ENCODE data around the gene ROR1. TPM values are rescaled to one million over a fixed set of nuclear protein-coding genes. Genes with fewer than 3 reads are reported as not detected.
"Not testable (repeated sequence)": the region's sequence is repeated elsewhere in the genome, so short reads cannot be mapped to it uniquely, and the experiment has no call there.

The ROR1 gene
- polyA plus RNA-seq, 1 experiment: 7.1 TPM

DNA sequence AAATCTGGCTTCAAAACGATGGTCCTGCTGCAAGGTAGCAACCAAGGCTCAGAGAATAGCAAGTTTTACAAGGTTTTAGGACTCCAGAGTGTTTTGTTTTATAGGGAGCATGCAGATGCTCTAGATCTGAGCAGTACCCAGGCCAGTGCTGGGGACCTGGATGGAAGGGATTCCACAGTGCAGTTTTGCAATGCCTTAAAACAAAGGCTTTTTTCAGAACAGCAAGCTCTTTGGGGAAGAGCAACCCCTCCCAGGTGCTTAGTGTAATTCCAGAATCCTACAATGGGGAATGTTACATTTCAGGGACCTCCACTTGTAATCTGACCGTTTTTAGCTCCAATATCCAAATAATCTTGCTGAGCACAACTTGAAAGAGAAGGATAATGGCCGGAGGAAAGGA, 6.7 kb downstream of the ROR1 start:
- ChIA-PET POLR2A (no interaction called here), CTCF (interaction anchor here (1.3 kb wide), 1 partner anchor 466 kb away, joined by 3 read pairs; no protein-coding TSS in a partner anchor)
- Histone ChIP-seq H3K9me3 (ENCODE audit: control insufficient read depth, insufficient read depth, low read length) (no peaks in the 10 kb centered on the region), H3K27ac (ENCODE audit: low read depth, low read length) (no peak overlapping the region), H3K4me3 (ENCODE audit: low read depth, low read length) (no peak overlapping the region), H3K27me3 (ENCODE audit: control insufficient read depth, insufficient read depth, low read length) (peaks cover 7% of the 10 kb centered on the region)
- no peak for DNase-seq (ENCODE audit: low read depth, low spot score)
- TF ChIP-seq, protein P1, sequence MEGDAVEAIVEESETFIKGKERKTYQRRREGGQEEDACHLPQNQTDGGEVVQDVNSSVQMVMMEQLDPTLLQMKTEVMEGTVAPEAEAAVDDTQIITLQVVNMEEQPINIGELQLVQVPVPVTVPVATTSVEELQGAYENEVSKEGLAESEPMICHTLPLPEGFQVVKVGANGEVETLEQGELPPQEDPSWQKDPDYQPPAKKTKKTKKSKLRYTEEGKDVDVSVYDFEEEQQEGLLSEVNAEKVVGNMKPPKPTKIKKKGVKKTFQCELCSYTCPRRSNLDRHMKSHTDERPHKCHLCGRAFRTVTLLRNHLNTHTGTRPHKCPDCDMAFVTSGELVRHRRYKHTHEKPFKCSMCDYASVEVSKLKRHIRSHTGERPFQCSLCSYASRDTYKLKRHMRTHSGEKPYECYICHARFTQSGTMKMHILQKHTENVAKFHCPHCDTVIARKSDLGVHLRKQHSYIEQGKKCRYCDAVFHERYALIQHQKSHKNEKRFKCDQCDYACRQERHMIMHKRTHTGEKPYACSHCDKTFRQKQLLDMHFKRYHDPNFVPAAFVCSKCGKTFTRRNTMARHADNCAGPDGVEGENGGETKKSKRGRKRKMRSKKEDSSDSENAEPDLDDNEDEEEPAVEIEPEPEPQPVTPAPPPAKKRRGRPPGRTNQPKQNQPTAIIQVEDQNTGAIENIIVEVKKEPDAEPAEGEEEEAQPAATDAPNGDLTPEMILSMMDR (IDR thresholded peaks at IDR 0.05; ENCODE audit: low read depth, low read length): no peak

GRCh38 chr1:63782982-63783381, 9.2 kb downstream of the ROR1 start:
- no peaks in the 10 kb centered on the region for H3K9me3 ChIP-seq (ENCODE audit: control insufficient read depth, insufficient read depth, low read length)
- ChIA-PET POLR2A (no interaction called here), CTCF (no interaction called here)
- no peaks in the 10 kb centered on the region for H3K27me3 ChIP-seq (ENCODE audit: control insufficient read depth, insufficient read depth, low read length)
- H3K27ac ChIP-seq (ENCODE audit: low read depth, low read length): no peak overlapping the region
- H3K4me3 ChIP-seq (ENCODE audit: low read depth, low read length): no peak overlapping the region
- TF ChIP-seq, protein P1 (IDR thresholded peaks at IDR 0.05; ENCODE audit: low read depth, low read length): no peak
- DNase-seq (ENCODE audit: low read depth, low spot score): no peak

DNA sequence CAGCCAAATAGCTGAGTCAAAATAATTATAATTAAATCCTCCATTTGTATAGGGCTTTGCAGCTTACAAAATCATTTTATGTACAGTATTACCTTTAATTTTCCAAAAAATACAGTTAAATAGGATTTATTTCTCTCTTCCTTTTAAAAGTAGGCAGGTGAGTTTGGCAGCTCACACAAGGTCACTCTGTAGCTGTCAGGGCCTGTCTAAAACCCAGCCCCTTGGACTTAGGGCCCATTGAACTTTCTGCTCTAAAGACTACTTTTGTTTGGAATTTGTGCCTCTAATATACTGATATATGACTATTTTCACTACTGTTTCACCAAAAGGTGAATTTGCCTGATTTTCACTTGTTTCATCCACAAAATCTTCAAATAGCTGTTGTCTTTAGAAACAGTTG, 10.3 kb downstream of the ROR1 start:
- H3K27me3 ChIP-seq (ENCODE audit: control insufficient read depth, insufficient read depth, low read length): no peaks in the 10 kb centered on the region
- POLR2A ChIA-PET: no interaction called here
- TF ChIP-seq, protein P1 (IDR thresholded peaks at IDR 0.05; ENCODE audit: low read depth, low read length): no peak
- no peak overlapping the region for H3K27ac ChIP-seq (ENCODE audit: low read depth, low read length)
- no peak overlapping the region for H3K4me3 ChIP-seq (ENCODE audit: low read depth, low read length)
- no peaks in the 10 kb centered on the region for H3K9me3 ChIP-seq (ENCODE audit: control insufficient read depth, insufficient read depth, low read length)
- CTCF ChIA-PET: interaction anchor here (0.9 to 1.3 kb wide), 2 partner anchors 15 to 92 kb away, joined by 3 read pairs; no protein-coding TSS in a partner anchor
- no peak for DNase-seq (ENCODE audit: low read depth, low spot score)

DNA sequence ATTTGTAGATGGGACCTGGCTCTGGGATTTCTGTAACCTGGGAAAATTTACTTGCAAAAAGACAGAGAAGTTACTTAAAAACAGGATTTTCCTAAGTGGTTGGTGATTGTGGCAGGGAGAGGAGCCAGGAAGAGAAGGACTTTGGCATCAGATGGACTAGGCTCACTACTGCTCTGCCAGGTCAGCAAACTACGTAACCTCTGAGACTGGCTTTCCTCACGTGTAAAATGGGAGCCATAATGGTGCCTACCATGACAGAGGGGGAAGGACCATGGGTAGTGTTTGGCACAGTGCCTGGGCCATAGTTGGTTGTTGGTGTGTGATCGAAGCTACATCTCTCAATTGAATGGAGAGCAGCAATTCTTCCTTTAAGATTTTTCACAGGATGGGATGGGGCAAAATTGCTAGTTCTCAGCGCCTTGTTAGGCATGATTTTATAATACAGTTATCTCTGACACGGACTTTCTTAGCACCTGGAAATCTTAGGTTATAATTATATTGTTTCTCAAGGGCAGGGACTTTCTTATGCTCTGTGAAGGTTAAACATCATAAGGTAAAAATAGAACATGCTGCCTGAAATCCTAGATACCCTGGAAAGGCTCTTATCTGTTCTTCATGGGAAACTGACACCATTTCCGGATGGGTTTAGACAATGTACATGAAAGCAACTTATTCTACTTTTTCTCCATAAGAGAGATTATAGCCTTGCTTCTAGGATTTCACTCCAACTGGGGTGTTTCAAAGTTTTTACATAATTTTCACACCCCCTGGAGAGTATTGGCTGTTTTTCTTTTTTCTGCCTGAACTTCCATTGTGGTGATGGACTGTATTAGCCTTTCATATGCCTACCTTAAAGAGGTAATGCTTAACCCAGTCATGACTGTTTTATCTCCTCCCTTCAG, 10.9 kb downstream of the ROR1 start:
- Histone ChIP-seq H3K27ac (ENCODE audit: low read depth, low read length) (no peak overlapping the region), H3K4me3 (ENCODE audit: low read depth, low read length) (no peak overlapping the region), H3K9me3 (ENCODE audit: control insufficient read depth, insufficient read depth, low read length) (no peaks in the 10 kb centered on the region), H3K27me3 (ENCODE audit: control insufficient read depth, insufficient read depth, low read length) (no peaks in the 10 kb centered on the region)
- CTCF ChIA-PET: interaction anchor here (0.9 to 1.3 kb wide), 2 partner anchors 15 to 93 kb away, joined by 3 read pairs; no protein-coding TSS in a partner anchor
- TF ChIP-seq, protein P1 (IDR thresholded peaks at IDR 0.05; ENCODE audit: low read depth, low read length): no peak
- POLR2A ChIA-PET: no interaction called here
- no peak for DNase-seq (ENCODE audit: low read depth, low spot score)

GRCh38 chr1:63787270-63787669, 13.5 kb downstream of the ROR1 start:
- CTCF ChIA-PET: interaction anchor here (0.7 kb wide), 1 partner anchor 122 kb away, joined by 4 read pairs; no protein-coding TSS in a partner anchor

More at GRCh38 chr1:63787270-63787669, 13.5 kb downstream of the ROR1 start:
- H3K4me3 ChIP-seq (ENCODE audit: low read depth, low read length); H3K27ac ChIP-seq (ENCODE audit: low read depth, low read length); POLR2A ChIA-PET; H3K27me3 ChIP-seq (ENCODE audit: control insufficient read depth, insufficient read depth, low read length); H3K9me3 ChIP-seq (ENCODE audit: control insufficient read depth, insufficient read depth, low read length); DNase-seq (ENCODE audit: low read depth, low spot score): not testable (repeated sequence)
